GM19238 (cell line): ENCODE measurements around the gene LIPK.

Source experiments
- DNase-seq: peaks from one replicate; pipeline ENCODE4 v3.0.0; 2011; ENCODE audit warnings: low spot score; ENCODE audit not compliant: insufficient read length

The LIPK gene

GRCh38 chr10:88783724-88784123, 77.7 kb downstream of the LIPK start:
- no peak for DNase-seq

GRCh38 chr10:88786032-88786770, 80.2 kb downstream of the LIPK start:
- no peak for DNase-seq

GRCh38 chr10:88787463-88787862, 81.4 kb downstream of the LIPK start:
- DNase-seq: no peak

GRCh38 chr10:88788924-88789323, 82.9 kb downstream of the LIPK start:
- DNase-seq: no peak

GRCh38 chr10:88791924-88792323, 85.9 kb downstream of the LIPK start:
- peak; percentile 7 for DNase-seq

GRCh38 chr10:88792661-88793060, 86.6 kb downstream of the LIPK start:
- DNase-seq: no peak

- no peak for DNase-seq
Measured at GRCh38 chr10:88793712-88794299, 87.8 kb downstream of the LIPK start.

- DNase-seq: no peak
Measured at GRCh38 chr10:88794731-88795130, 88.7 kb downstream of the LIPK start.

GRCh38 chr10:88800152-88801125, 94.4 kb downstream of the LIPK start:
- no peak for DNase-seq
